Left lung (tissue), 14 donors: Measurements from ENCODE around the gene NNAT. TPM values are rescaled to one million over a fixed set of nuclear protein-coding genes. Genes with fewer than 3 reads are reported as not detected.
A peak's percentile ranks its signal among the peaks of the same experiment; 100 is the strongest.
"Not testable (repeated sequence)": the region's sequence is repeated elsewhere in the genome, so short reads cannot be mapped to it uniquely, and the experiment has no call there.

Source experiments
- ATAC-seq: fragments of 200-7000 bp; cut with Tn5 transposase; one replicate; pipeline ENCODE4 v1.9.1; 2020; ENCODE audit warnings: moderate library complexity
- DNase-seq, 4 donors: peaks; one replicate each; pipeline ENCODE4 v3.0.0-alpha.2; 2013 to 2020
- H3K27ac ChIP-seq, 2 donors: fragments of 200-600 bp; sonication (generic) in 1 of 2; one replicate each; pipeline versions ENCODE4 v1.5.0 to v1.8.0; 2020 to 2021
- H3K27me3 ChIP-seq, 2 donors: fragments of 200-600 bp; sonication (generic) in 1 of 2; one replicate each; pipeline versions ENCODE4 v1.5.0 to v1.8.0; 2020 to 2021
- H3K36me3 ChIP-seq, 2 donors: fragments of 200-600 bp; sonication (generic) in 1 of 2; one replicate each; pipeline versions ENCODE4 v1.5.0 to v1.8.0; 2020 to 2021
- H3K4me1 ChIP-seq, 2 donors: fragments of 200-600 bp; one replicate each; pipeline ENCODE4 v1.8.0; 2021
- H3K4me3 ChIP-seq, 2 donors: fragments of 200-600 bp; sonication (generic) in 1 of 2; one replicate each; pipeline versions ENCODE4 v1.5.0 to v1.8.0; 2020 to 2021; ENCODE audit warnings: mild to moderate bottlenecking in 1 of 2
- H3K9me3 ChIP-seq, 2 donors: fragments of 200-600 bp; sonication (generic) in 1 of 2; one replicate each; pipeline versions ENCODE4 v1.5.0 to v1.8.0; 2020 to 2021
- CTCF ChIP-seq, 2 donors: fragments of 200-600 bp; sonication (generic) in 1 of 2; IDR thresholded peaks; one replicate each; pipeline versions ENCODE4 v1.5.0 to v1.8.0; 2021; ENCODE audit warnings: antibody characterized with exemption in 2 of 2
- intact Hi-C, 2 donors: fragments of 100-400 bp; cut with DNase I; formaldehyde crosslinking; loops; one replicate each; pipeline versions ENCODE4 v1.11.2 to v1.14.2; 2022
- long read RNA-seq, 12 donors: library from polyadenylated mRNA in 2 of 12; unstranded in 2 of 12; transcript quantifications; one replicate each; pipeline ENCODE4 v2.0.0 and lab custom pipeline, GENCODE V29; 2019 to 2026
- polyA plus RNA-seq, 6 donors: library from polyadenylated mRNA; unstranded; fragments of 120-200 nt; gene quantifications; one replicate each; pipeline ENCODE4 v1.2.1, GENCODE V29; 2013; ENCODE audit not compliant: insufficient read length in 6 of 6
- total RNA-seq, 2 donors: library from RNA; stranded (reverse); fragmentation: NEBNext Ultra II Directional; extraction: Animal tissue kit (Norgen Biotek cat#: 25700); gene quantifications; one replicate each; pipeline ENCODE4 v1.2.1, GENCODE V29; 2021
- donor health status: DM: no; HTN: yes; CAD: no.
- donor health status: DM: no; HTN: no; CAD: no.

NNAT gene
- 1 to 10 TPM in 1 of 2 donors, under 1 TPM in 1; 0.45 to 3.8 TPM for total RNA-seq
- polyA plus RNA-seq: 10 to 100 TPM; 41.5 to 65.0 (median 51.1) TPM
- long read RNA-seq, donor 1, transcript NNAT-202 (2 exons, 1,222 nt): major isoform, 27 of 45 reads
- long read RNA-seq, donor 1, transcript NNAT-201 (3 exons, 1,297 nt): minor isoform, 12 of 45 reads
- long read RNA-seq, donor 1, partial matches to known transcripts: 6 of 45 reads
- long read RNA-seq, donor 1, other reads (novel, unspliced or antisense): 0 of 45 reads
- long read RNA-seq, donor 2, transcript NNAT-201 (3 exons, 1,297 nt): minor isoform, 18 of 100 reads
- long read RNA-seq, donor 2, transcript NNAT-202 (2 exons, 1,222 nt): major isoform, 24 of 100 reads
- long read RNA-seq, donor 2, partial matches to known transcripts: 57 of 100 reads
- long read RNA-seq, donor 2, other reads (novel, unspliced or antisense): 0 of 100 reads
- long read RNA-seq, donor 3, transcript NNAT-201 (3 exons, 1,297 nt): minor isoform, 11 of 34 reads
- long read RNA-seq, donor 3, transcript NNAT-202 (2 exons, 1,222 nt): major isoform, 23 of 34 reads
- long read RNA-seq, donor 3, partial matches to known transcripts: 0 of 34 reads
- long read RNA-seq, donor 3, other reads (novel, unspliced or antisense): 0 of 34 reads
- long read RNA-seq, donor 4, partial matches to known transcripts: 0 of 6 reads
- long read RNA-seq, donor 4, other reads (novel, unspliced or antisense): 0 of 6 reads
- long read RNA-seq, donor 5, transcript NNAT-202 (2 exons, 1,222 nt): major isoform, 13 of 63 reads
- long read RNA-seq, donor 5, transcript NNAT-201 (3 exons, 1,297 nt): minor isoform, 12 of 63 reads
- long read RNA-seq, donor 5, partial matches to known transcripts: 0 of 63 reads
- long read RNA-seq, donor 5, other reads (novel, unspliced or antisense): 37 of 63 reads
- long read RNA-seq, donor 6, transcript NNAT-202 (2 exons, 1,222 nt): major isoform, 25 of 35 reads
- long read RNA-seq, donor 6, transcript NNAT-201 (3 exons, 1,297 nt): minor isoform, 9 of 35 reads
- long read RNA-seq, donor 6, partial matches to known transcripts: 0 of 35 reads
- long read RNA-seq, donor 6, other reads (novel, unspliced or antisense): 0 of 35 reads
- long read RNA-seq, donor 7, transcript NNAT-201 (3 exons, 1,297 nt): major isoform, 5 of 8 reads
- long read RNA-seq, donor 7, partial matches to known transcripts: 0 of 8 reads
- long read RNA-seq, donor 7, other reads (novel, unspliced or antisense): 0 of 8 reads
- long read RNA-seq, donor 8, transcript NNAT-202 (2 exons, 1,222 nt): major isoform, 8 of 51 reads
- long read RNA-seq, donor 8, partial matches to known transcripts: 39 of 51 reads
- long read RNA-seq, donor 8, other reads (novel, unspliced or antisense): 0 of 51 reads
- long read RNA-seq, donor 9: 0 reads
- long read RNA-seq, donor 10: 0 reads
- long read RNA-seq, donor 11, transcript NNAT-201 (3 exons, 1,297 nt): minor isoform, 81 of 699 reads
- long read RNA-seq, donor 11, transcript NNAT-202 (2 exons, 1,222 nt): major isoform, 589 of 699 reads
- long read RNA-seq, donor 11, transcript NNAT-204 (3 exons, 895 nt): minor isoform, 10 of 699 reads
- long read RNA-seq, donor 11, partial matches to known transcripts: 18 of 699 reads
- long read RNA-seq, donor 11, other reads (novel, unspliced or antisense): 0 of 699 reads
- long read RNA-seq, donor 12, transcript NNAT-202 (2 exons, 1,222 nt): major isoform, 18 of 72 reads
- long read RNA-seq, donor 12, transcript NNAT-201 (3 exons, 1,297 nt): minor isoform, 9 of 72 reads
- long read RNA-seq, donor 12, partial matches to known transcripts: 45 of 72 reads
- long read RNA-seq, donor 12, other reads (novel, unspliced or antisense): 0 of 72 reads

- H3K9me3 ChIP-seq: no peaks in the 10 kb centered on the region
- peaks cover 31 to 88% of the 10 kb centered on the region in 2 donors for H3K4me1 ChIP-seq
- DNase-seq (peak in 1 of 4 donors; percentile 69), ATAC-seq (no peak)
- peak within 1 kb of the TSS; percentile 8 to 19 for H3K4me3 ChIP-seq
- intact Hi-C loops: loop anchor here in 1 of 2 donors (10.0 kb wide), 1 partner anchor 136 kb away; no protein-coding TSS in a partner anchor
- TF ChIP-seq CTCF (IDR thresholded peaks at IDR 0.05): no peak
- H3K27me3 ChIP-seq: peaks cover 0 to 11% of the 10 kb centered on the region in 2 donors
- H3K36me3 ChIP-seq: peaks cover 0 to 22% of the 10 kb centered on the region in 2 donors
- no peak within 1 kb of the TSS for H3K27ac ChIP-seq
These were observed at the start of gene NNAT for GRCh38 chr20:37521061-37521771. TSS of gene NNAT (plus strand) at chr20:37521250. CDS start at chr20:37521332, 82 bp downstream.

GRCh38 chr20:37471741-37472235 lies 49.3 kb upstream of the NNAT start:
- no peak for TF ChIP-seq CTCF (IDR thresholded peaks at IDR 0.05)
- no peaks in the 10 kb centered on the region for H3K36me3 ChIP-seq
- DNase-seq (no peak), ATAC-seq (no peak)
- intact Hi-C loops: no loop called here
- H3K4me1 ChIP-seq: no peaks in the 10 kb centered on the region
- no peaks in the 10 kb centered on the region for H3K27me3 ChIP-seq
- no peaks in the 10 kb centered on the region for H3K9me3 ChIP-seq
- H3K27ac ChIP-seq: no peak overlapping the region
- H3K4me3 ChIP-seq: no peak overlapping the region

GRCh38 chr20:37472435-37472834 lies 48.6 kb upstream of the NNAT start:
- DNase-seq, H3K36me3 ChIP-seq, H3K4me3 ChIP-seq, H3K27me3 ChIP-seq, H3K27ac ChIP-seq, intact Hi-C loops, ATAC-seq, H3K9me3 ChIP-seq, H3K4me1 ChIP-seq: not testable (repeated sequence)

- H3K36me3 ChIP-seq: no peaks in the 10 kb centered on the region
- no peak for ATAC-seq
These were observed 47.6 kb upstream of the NNAT start for GRCh38 chr20:37473249-37474000.

More at GRCh38 chr20:37473249-37474000, 47.6 kb upstream of the NNAT start:
- no peak overlapping the region for H3K27ac ChIP-seq
- no peak overlapping the region for H3K4me3 ChIP-seq
- no peaks in the 10 kb centered on the region for H3K27me3 ChIP-seq
- intact Hi-C loops: no loop called here
- no peak for TF ChIP-seq CTCF (IDR thresholded peaks at IDR 0.05)
- no peaks in the 10 kb centered on the region for H3K9me3 ChIP-seq
- H3K4me1 ChIP-seq: no peaks in the 10 kb centered on the region
- no peak for DNase-seq
